CD4-positive, alpha-beta T cell treated with Interleukin-21 for 1 hour (primary cell): ENCODE measurements around the gene ZBTB40.

Source experiments
- DNase-seq: peaks from one replicate; pipeline ENCODE4 v3.0.0-alpha.2; 2020

ZBTB40 gene

DNA sequence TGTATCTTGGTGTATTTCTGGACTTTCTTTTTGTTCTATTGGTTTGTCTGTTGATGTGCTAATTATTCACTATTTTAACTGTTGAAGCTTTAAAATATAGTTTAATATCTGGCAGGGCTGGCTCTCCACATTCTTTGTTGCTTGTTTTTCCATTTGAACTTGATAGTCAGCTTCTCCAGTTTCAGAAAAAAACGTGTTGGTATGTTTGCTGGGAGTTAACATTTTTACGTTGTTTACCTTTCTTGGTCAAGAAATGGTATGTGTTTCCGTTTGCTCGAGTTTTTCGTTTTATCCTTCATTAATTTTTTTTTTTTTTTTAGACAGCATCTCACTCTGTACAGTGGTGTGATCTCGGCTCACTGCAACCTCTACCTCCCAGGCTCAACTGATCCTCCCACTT is 16.9 kb upstream of the ZBTB40 start:
- no peak for DNase-seq

DNA sequence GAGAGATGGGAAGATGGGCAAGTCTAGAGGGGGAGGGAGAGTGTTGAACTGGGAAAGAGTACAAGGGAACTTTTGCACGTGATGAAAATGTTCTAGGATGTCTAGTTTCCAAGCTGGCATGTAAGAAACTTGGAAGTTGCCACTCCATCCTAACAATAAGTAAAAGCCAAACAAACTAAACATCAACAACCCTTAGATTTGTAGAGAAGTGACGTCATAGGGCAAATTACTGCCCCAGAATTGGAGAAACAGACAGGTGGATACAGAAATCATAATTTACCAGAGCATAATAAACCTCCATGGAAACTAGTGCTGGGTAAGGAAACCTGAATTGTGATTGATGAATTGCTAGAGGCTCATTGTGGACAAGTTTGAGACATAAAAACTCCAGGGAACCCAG is 14.7 kb upstream of the ZBTB40 start:
- no peak for DNase-seq

- no peak for DNase-seq
Observed at GRCh38 chr1:22437573-22437972, 14.1 kb upstream of the ZBTB40 start.

- no peak for DNase-seq
Observed at GRCh38 chr1:22440582-22440981, 11.1 kb upstream of the ZBTB40 start.

DNA sequence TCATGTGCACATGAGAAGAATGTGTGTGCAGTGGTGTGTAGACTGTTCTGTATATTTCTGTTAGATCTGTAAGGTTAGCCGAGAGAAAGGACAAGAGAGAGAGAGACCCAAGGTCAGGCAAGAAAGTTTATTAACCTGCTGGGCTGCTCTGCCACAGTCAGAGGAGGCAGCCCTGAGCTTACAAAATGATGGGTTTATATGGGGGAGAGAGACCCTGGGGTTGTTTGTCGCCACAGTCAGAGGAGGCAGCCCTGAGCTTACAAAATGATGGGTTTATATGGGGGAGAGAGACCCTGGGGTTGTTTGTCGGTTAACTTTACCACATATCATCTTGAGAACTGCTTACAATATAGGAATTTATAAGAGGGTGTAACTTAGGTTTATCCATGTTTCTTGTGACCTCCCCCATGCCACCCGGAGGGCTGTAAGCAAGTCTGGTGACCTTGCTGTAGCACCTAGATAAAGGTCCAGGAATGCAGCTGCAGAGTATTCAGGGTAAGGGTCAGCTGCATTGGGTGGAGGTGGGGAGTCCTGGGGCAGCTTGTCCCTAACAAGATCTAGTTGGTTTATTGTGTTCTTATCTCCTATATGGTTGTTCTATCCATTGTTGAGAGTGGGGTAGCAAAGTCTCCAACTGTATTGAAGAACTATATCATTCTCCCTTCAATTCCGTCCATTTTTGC is 9.3 kb upstream of the ZBTB40 start:
- no peak for DNase-seq

GRCh38 chr1:22443332-22443731 is 8.3 kb upstream of the ZBTB40 start:
- no peak for DNase-seq

- no peak for DNase-seq
Observed at GRCh38 chr1:22444856-22445255, 6.8 kb upstream of the ZBTB40 start.

DNA sequence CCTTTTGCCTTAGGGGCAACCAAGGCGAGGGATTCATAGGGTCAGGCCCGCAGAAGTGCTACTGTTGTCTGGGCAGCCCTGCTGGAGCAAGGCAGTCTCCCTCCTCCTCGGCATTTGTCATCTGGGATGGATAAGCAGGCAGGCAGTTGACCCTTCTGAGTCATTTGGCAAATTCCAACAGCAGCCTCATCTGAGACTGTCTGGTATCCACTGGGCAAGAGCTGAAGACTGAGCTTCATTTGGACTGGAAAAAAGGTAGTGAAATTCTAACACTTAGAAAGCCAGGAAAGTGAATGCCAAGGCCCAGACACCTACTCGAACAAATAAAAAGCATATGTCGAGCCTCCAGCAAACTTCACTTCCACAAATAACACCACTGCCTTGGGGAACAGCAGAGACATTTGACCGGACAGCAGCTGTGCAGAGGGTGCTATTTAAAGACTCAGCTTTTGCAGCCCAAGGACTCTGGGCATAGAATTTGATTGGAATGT is 4.0 kb upstream of the ZBTB40 start:
- DNase-seq = no peak

- DNase-seq = no peak
Observed at GRCh38 chr1:22449636-22450035, 2.0 kb upstream of the ZBTB40 start.

GRCh38 chr1:22450351-22451021 is 1.2 kb upstream of the ZBTB40 start:
- DNase-seq = no peak

DNA sequence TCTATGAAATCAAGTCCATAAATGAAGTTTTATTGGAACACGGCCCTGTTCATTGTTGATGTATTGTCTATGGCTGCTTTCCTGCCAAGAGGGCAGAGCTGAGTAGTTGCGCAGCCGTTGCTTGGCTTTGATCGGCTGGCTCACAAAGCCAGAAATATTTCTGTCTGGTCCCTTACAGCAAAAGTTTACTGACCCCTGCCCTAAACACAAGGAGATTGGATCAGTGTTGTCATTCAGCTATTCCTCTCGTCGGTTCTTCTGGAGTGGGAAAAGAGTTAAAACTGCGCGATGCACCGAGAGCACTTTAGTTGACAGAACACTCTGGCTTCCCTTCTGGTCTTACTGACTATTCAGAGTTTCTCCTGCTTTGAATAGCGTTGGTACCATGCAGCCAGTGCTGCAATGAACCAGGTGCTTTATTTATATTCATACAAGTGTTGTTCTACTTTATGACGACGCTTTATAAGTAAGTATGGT is 868 bp downstream of the ZBTB40 start:
- DNase-seq = no peak

GRCh38 chr1:22453181-22453580 is 1.5 kb downstream of the ZBTB40 start:
- no peak for DNase-seq

- DNase-seq = no peak
Observed at GRCh38 chr1:22454476-22455056, 2.9 kb downstream of the ZBTB40 start.

- no peak for DNase-seq
Observed at GRCh38 chr1:22457345-22457744, 5.7 kb downstream of the ZBTB40 start.

DNA sequence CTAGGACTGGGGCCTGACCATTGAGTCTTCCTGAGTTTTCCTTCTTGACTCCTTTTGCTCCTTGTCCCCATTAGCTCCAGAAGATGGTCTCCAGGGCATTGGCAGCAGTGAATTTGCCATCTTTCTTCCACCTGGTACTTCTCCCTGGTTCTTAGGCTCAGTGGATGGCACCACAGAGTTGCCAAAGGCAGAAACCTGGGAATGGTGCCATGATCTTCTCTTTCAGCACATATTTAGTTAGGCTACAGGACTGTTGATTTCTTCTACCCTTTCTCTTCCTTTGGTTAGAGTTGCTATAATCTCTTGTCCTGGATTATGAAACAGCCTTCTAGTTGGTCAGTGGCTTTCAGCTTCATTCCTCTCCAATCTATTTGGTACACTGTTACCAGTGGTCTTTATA is 6.2 kb downstream of the ZBTB40 start:
- no peak for DNase-seq

DNA sequence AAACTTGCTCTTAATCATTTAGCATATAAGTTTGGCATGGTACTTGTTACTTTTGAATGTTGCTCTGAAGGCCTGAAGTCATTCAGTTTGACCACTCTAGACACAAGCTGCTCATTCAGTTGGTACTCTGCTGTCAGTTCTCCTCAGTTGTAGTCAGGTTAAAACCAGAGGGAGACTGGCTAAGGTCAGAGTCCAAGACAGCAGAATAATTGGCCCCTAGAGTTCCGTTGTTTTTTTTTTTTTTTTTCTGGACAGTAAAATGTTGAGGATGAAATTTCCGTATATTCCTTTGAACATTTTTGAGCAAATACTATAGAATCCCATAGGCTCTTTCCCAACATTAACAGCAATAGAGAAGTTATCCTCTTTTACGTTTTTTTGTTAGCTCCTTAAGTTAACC is 9.4 kb downstream of the ZBTB40 start:
- DNase-seq = no peak

- no peak for DNase-seq
Observed at GRCh38 chr1:22461678-22462527, 10.3 kb downstream of the ZBTB40 start.

- no peak for DNase-seq
Observed at GRCh38 chr1:22462928-22463327, 11.3 kb downstream of the ZBTB40 start.

DNA sequence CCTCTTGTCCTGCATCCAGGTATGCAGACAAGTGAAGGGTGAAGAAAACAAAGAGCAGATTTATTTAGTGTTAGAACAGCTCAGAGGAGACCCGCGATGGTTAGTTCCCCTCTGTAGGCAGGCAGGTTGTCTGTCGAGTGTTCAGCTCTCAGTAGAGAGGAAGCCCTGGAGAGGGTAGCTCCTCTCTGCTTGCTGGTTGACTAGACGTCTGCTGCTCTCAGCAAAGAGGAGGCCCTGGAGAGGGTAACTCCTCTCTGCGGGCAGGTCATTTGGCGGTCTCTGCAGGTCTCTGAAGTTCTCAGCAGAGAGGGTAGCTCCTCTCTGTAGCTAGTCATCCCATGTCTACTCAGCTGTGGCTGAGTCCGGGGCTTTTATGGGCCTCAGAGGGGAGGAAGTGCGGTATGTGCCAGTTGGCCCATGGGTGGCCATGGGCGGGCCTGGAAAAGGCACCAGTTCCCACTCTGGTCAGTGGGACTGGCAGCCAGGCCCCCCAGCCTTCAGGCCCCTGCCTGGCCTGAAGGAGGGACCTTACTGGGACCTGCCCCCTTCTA is 13.4 kb downstream of the ZBTB40 start:
- DNase-seq = no peak

GRCh38 chr1:22465671-22466070 is 14.0 kb downstream of the ZBTB40 start:
- DNase-seq = no peak

DNA sequence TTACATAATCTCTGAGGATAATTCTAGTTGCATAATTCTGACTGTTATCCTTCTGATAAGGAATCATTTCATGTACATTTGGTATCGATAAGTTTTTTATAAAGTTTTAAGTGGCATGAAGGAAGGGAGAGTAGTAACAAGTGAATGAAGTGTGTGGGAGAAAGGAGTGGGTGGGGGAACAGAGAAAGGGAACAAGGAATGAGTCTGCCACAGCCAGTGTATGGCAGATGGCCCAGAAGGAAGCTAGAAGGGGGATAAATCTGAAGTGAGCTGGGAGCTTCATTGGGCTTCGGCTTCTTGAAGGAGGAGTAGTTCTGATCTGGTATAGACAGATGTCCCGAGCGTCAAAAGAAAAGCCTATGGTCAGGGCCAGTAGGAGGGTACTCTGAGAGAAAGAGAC is 18.6 kb downstream of the ZBTB40 start:
- no peak for DNase-seq

GRCh38 chr1:22471078-22471477 is 19.4 kb downstream of the ZBTB40 start:
- DNase-seq = no peak

DNA sequence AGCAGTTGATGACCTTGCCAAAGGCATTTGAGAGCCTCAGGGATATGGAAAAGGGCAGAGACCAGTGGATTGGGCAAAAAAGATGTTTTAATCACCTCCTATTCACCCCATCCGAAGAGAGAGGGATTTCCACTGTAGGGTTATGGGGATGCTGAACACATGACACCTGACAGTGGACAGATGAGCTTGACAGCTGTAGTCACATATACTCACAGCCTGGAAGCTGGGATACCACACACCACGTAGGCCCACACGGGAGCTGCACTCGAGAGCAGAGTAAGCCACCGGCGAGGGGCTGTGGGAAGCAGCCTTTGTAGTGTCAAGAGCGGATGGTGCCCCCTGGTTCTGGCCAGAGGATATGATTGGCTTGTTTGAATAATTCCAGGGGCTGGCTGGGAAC is 20.0 kb downstream of the ZBTB40 start:
- DNase-seq = no peak
